Measurements from ENCODE around the gene MYO1D. TPM values are rescaled to one million over a fixed set of nuclear protein-coding genes. Genes with fewer than 3 reads are reported as not detected.
A peak's percentile ranks its signal among the peaks of the same experiment; 100 is the strongest.

Gene MYO1D
- total RNA-seq, 2 donors from 2014 or later: 42.9 to 43.7 TPM

GRCh38 chr17:32489320-32490100, 387.4 kb downstream of the MYO1D start:
- Mint-ChIP-seq H3K27ac (no peak overlapping the region), H3K36me3 (ENCODE audit: low read depth) (peaks cover 20% of the 10 kb centered on the region), H3K4me3 (peak overlapping the region; percentile 74), H3K9me3 (no peaks in the 10 kb centered on the region), H3K4me1 (peaks cover 41% of the 10 kb centered on the region), H3K27me3 (ENCODE audit: insufficient read depth) (no peaks in the 10 kb centered on the region)
- Histone ChIP-seq H3K36me3 (ENCODE audit: control insufficient read depth, insufficient read depth, low read length) (peaks cover 18% of the 10 kb centered on the region), H3K9ac (ENCODE audit: extremely low read depth, low read length, poor library complexity, severe bottlenecking) (no peak overlapping the region), H3K4me3 (ENCODE audit: low read length) (peak overlapping the region; percentile 30), H3K27ac (ENCODE audit: low read depth, low read length) (no peak overlapping the region), H3K27me3 (ENCODE audit: control insufficient read depth, insufficient read depth, low read length, poor library complexity, severe bottlenecking) (no peaks in the 10 kb centered on the region), H3K4me1 (ENCODE audit: control insufficient read depth, insufficient read depth, low read length) (peaks cover 13% of the 10 kb centered on the region), H3K9me3 (ENCODE audit: control insufficient read depth, low read length) (no peaks in the 10 kb centered on the region)
- no peak for DNase-seq
- WGBS, 2 experiments (ENCODE audit: insufficient coverage in 1 of 2, insufficient read length in 1 of 2): 89 to 92% methylated on average over 10 of the region's 10 CpGs
- no peak for TF ChIP-seq CTCF (conservative IDR thresholded peaks at IDR 0.05)

GRCh38 chr17:32488604-32489180, 388.2 kb downstream of the MYO1D start:
- peaks cover 13% of the 10 kb centered on the region for H3K4me1 ChIP-seq (ENCODE audit: control insufficient read depth, insufficient read depth, low read length)
- Mint-ChIP-seq H3K27me3 (ENCODE audit: insufficient read depth) (no peaks in the 10 kb centered on the region), H3K9me3 (no peaks in the 10 kb centered on the region), H3K4me1 (peaks cover 48% of the 10 kb centered on the region), H3K27ac (no peak overlapping the region), H3K36me3 (ENCODE audit: low read depth) (peaks cover 20% of the 10 kb centered on the region), H3K4me3 (peak overlapping the region; percentile 74)
- H3K9me3 ChIP-seq (ENCODE audit: control insufficient read depth, low read length): no peaks in the 10 kb centered on the region
- no peak for DNase-seq
- TF ChIP-seq CTCF (conservative IDR thresholded peaks at IDR 0.05): no peak
- peaks cover 18% of the 10 kb centered on the region for H3K36me3 ChIP-seq (ENCODE audit: control insufficient read depth, insufficient read depth, low read length)
- H3K27ac ChIP-seq (ENCODE audit: low read depth, low read length): no peak overlapping the region
- H3K4me3 ChIP-seq (ENCODE audit: low read length): peak overlapping the region; percentile 87
- H3K9ac ChIP-seq (ENCODE audit: extremely low read depth, low read length, poor library complexity, severe bottlenecking): no peak overlapping the region
- H3K27me3 ChIP-seq (ENCODE audit: control insufficient read depth, insufficient read depth, low read length, poor library complexity, severe bottlenecking): no peaks in the 10 kb centered on the region
- 94 to 98% methylated on average over 7 to 13 of the region's 13 CpGs for whole genome bisulfite sequencing, 2 experiments (ENCODE audit: insufficient coverage in 1 of 2, insufficient read length in 1 of 2)

GRCh38 chr17:32488177-32488542, 388.8 kb downstream of the MYO1D start:
- no peak for TF ChIP-seq CTCF (conservative IDR thresholded peaks at IDR 0.05)
- 91% methylated on average over 14 to 16 of the region's 16 CpGs for WGBS, 2 experiments (ENCODE audit: insufficient coverage in 1 of 2, insufficient read length in 1 of 2)
- H3K9ac ChIP-seq (ENCODE audit: extremely low read depth, low read length, poor library complexity, severe bottlenecking): no peak overlapping the region
- peak overlapping the region; percentile 87 for H3K4me3 ChIP-seq (ENCODE audit: low read length)
- no peaks in the 10 kb centered on the region for H3K27me3 Mint-ChIP-seq (ENCODE audit: insufficient read depth)
- H3K4me1 ChIP-seq (ENCODE audit: control insufficient read depth, insufficient read depth, low read length): peaks cover 16% of the 10 kb centered on the region
- H3K27ac ChIP-seq (ENCODE audit: low read depth, low read length): no peak overlapping the region
- peaks cover 20% of the 10 kb centered on the region for H3K36me3 Mint-ChIP-seq (ENCODE audit: low read depth)
- no peak overlapping the region for H3K27ac Mint-ChIP-seq
- H3K9me3 ChIP-seq (ENCODE audit: control insufficient read depth, low read length): no peaks in the 10 kb centered on the region
- peak overlapping the region; percentile 74 for H3K4me3 Mint-ChIP-seq
- no peaks in the 10 kb centered on the region for H3K9me3 Mint-ChIP-seq
- no peak for DNase-seq
- H3K36me3 ChIP-seq (ENCODE audit: control insufficient read depth, insufficient read depth, low read length): peaks cover 18% of the 10 kb centered on the region
- H3K4me1 Mint-ChIP-seq: peaks cover 54% of the 10 kb centered on the region
- H3K27me3 ChIP-seq (ENCODE audit: control insufficient read depth, insufficient read depth, low read length, poor library complexity, severe bottlenecking): no peaks in the 10 kb centered on the region
